ACHN (cell line): ENCODE measurements around the gene MAGI1.

Experiments
- DNase-seq: peaks from one replicate; pipeline ENCODE4 v3.0.0-alpha.2; 2015
- in situ Hi-C: cut with HindIII; loops from 2 replicates; pipeline ENCODE4 v1.10.0; 2017; ENCODE audit warnings: low sequenced_read_pairs, low pct_ligation_motif_present, low pct_unique_long_range_greater_than_20kb

MAGI1 gene

GRCh38 chr3:65988411-65989180 is 50.1 kb downstream of the MAGI1 start:
- no peak for DNase-seq
- in situ Hi-C loops = no loop called here

GRCh38 chr3:65986285-65986684 is 52.4 kb downstream of the MAGI1 start:
- in situ Hi-C loops = no loop called here
- DNase-seq = no peak

DNA sequence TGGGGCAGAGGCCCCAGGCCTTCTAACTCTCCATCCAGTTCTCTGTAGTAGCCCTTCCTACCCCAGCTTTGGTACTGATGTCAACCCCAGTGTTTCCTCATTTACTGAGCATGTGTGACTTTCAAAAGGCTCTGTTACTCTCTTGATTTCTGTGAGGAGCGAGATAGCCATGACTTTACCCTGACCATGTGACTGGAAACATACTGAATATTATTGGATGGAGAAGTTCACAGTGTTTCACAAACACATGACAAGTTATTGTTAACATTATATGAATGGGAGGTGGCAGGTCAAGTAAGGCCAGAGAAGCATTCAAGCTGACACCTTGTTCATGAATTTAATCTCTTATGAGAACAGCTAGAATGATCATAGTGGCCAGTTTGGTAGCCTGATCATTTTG is 53.7 kb downstream of the MAGI1 start:
- no peak for DNase-seq
- in situ Hi-C loops = no loop called here

DNA sequence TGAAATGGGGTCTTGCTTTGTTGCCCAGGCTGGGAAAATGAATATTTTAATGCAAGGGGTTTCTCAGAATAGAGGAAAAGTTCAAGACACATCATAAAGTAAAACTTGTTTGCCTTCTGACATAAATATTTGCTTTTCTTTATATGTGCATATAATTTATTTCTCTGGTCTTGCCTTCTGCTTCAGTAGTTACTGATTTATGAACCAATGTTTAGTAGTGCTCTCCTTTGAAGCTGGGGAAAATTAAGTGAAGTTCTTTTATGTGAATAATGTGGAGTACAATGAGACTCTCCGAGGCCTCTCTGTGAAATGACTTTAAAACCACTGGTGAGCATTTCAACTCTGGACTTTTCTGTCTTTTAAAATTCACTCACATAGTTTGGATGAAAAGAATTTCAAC is 55.6 kb downstream of the MAGI1 start:
- in situ Hi-C loops = no loop called here

GRCh38 chr3:65979731-65980130 is 59.0 kb downstream of the MAGI1 start:
- no peak for DNase-seq
- in situ Hi-C loops = no loop called here

More for the DNA sequence above, 55.6 kb downstream of the MAGI1 start:
- DNase-seq = no peak

- in situ Hi-C loops = no loop called here
These were observed 59.6 kb downstream of the MAGI1 start for GRCh38 chr3:65979162-65979561.

DNA sequence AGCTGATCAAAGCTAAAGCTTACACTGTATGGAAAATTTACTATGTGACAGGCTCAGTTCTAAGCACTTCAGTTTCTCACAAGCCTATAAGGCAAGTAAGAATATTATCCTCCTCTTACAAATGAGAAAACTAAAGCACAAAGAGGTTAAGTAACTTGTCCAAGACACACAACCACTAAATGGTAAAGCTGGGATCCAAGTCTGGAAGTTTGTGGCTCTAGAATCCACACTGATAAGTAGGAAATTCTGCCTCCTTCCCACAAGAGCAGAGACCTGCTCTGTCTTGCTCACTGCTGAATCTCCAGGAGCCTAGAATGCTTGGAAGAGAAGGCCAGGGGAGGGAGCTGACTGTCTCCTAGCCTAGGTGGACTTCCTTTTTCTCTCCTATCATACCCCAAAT is 60.6 kb downstream of the MAGI1 start:
- DNase-seq = no peak
- in situ Hi-C loops = no loop called here

More at GRCh38 chr3:65979162-65979561, 59.6 kb downstream of the MAGI1 start:
- DNase-seq = no peak

- in situ Hi-C loops = no loop called here
- no peak for DNase-seq
These were observed 63.7 kb downstream of the MAGI1 start for GRCh38 chr3:65975032-65975431.

GRCh38 chr3:65974509-65974908 is 64.2 kb downstream of the MAGI1 start:
- no peak for DNase-seq

GRCh38 chr3:65972765-65973164 is 66.0 kb downstream of the MAGI1 start:
- in situ Hi-C loops = no loop called here

More at GRCh38 chr3:65974509-65974908, 64.2 kb downstream of the MAGI1 start:
- in situ Hi-C loops = no loop called here

GRCh38 chr3:65971293-65972252 is 67.1 kb downstream of the MAGI1 start:
- no peak for DNase-seq
- in situ Hi-C loops = no loop called here

More at GRCh38 chr3:65972765-65973164, 66.0 kb downstream of the MAGI1 start:
- DNase-seq = no peak

DNA sequence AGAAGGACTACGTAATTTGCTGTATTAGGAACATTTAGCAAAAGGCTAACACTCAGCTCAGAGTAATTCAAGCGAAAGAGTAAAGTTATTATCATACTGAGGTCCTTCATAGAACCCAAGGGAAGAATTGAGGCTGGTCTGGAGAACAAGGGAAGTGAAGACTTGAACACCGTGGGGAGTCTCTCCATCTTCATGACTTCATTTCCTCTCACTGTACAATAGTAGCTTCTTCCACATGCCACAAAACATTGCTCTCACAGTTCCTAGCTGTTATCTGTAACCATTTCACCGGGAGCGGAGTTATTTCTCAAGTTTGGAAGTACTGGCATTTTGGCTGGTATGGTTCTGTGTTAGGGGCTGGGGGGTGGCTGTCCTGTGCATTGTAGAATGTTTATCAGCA is 69.7 kb downstream of the MAGI1 start:
- in situ Hi-C loops = no loop called here
- no peak for DNase-seq

GRCh38 chr3:65967451-65967850 is 71.3 kb downstream of the MAGI1 start:
- DNase-seq = no peak
- in situ Hi-C loops = no loop called here

DNA sequence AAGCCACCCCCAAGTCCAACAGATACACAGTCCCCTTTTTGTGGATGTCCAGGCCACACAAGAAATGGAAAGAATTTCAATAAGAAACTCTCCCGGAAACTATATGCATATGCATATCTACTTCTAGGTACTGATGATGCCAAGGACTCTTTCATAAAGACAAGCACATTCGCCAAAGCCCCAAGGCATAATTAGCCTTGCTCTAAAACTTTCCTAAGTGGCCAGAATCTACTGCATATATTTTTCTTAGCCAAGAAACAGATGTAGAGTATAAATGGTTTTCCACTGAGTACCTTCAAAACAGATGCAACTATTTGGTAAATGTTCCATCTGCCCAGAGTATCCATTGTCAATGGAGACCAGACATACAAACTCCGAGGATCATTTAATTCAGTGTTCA is 73.9 kb downstream of the MAGI1 start:
- DNase-seq = no peak
- in situ Hi-C loops = no loop called here

DNA sequence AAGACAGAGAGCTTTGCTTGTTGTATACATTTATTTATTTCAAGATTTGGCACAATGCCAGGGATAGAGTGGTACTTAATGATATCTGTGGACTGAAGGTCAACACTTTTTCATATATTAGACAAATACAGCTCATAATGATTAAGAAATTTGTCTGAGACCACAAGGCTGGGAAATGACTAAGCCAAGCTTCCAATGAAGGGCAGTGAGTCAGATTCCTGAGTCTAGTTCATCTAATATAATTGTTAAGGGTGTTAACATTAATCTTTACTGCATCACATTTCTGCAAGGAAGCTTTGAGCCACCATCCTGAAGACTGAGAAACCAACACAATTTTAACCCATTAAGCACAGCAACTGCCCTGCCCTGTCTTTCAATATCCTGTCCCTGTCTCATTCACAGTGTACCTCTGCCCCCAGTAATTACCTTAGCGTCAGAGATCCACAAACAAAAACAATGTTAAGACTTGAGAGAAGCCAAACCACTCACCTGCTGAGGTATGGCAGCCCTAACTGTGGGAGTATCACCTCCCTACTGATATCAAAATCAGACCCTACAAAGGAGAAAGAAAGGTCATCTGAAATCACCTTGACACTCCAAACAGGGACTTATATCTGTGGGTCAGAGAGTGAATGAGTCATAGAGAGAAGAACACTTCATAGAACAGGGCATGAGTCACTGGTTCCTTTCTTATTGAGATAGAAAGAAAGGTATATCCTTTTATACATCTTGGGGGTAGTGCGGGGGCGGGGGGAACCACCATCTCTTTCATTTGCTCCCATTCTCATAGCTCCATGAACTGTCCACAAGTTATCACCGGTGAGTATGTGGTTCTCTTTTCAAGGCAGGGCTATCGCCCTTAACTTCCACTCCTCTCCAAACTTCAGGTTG is 74.7 kb downstream of the MAGI1 start:
- in situ Hi-C loops = no loop called here
- DNase-seq = peak; percentile 73

- in situ Hi-C loops = no loop called here
- no peak for DNase-seq
These were observed 77.0 kb downstream of the MAGI1 start for GRCh38 chr3:65961733-65962132.

- in situ Hi-C loops = no loop called here
- DNase-seq = no peak
These were observed 77.6 kb downstream of the MAGI1 start for GRCh38 chr3:65961128-65961527.

GRCh38 chr3:65960087-65960486 is 78.6 kb downstream of the MAGI1 start:
- no peak for DNase-seq
- in situ Hi-C loops = no loop called here

DNA sequence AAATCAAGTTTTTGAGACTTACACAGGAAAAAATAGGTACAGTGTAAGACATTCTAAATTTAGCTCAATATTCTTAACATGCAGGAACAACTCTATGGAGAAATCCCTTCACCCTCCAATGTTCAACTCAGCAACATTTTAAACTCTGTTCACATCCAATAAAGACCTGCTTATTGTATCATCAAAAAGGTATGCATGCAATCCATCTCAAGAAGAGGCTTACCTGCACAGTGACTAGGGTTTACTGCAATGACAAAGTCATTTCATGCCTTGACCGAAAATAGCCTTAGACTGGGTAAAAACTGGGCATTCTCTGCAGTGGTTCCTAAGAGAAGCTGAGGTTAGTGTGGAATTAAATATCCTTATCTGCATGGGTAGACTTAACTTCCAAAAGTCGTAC is 80.5 kb downstream of the MAGI1 start:
- no peak for DNase-seq
- in situ Hi-C loops = no loop called here
